HepG2 (cell line): ENCODE results near the gene ZNF316. TPM values are rescaled to one million over a fixed set of nuclear protein-coding genes. Genes with fewer than 3 reads are reported as not detected.

Experiments
- ATAC-seq: fragments of 200-7000 bp; cut with Tn5 transposase; 3 replicates; pipeline ENCODE4 v1.9.1; 2020; ENCODE audit warnings: mild to moderate bottlenecking, moderate library complexity
- BruUV-seq: library from RNA; stranded (reverse); fragments of 400-500 nt; replicated peaks from 2 replicates; lab custom pipeline; 2021; lab: Mats Ljungman, UMichigan
- CTCF ChIA-PET: fragments of 300-600 bp; formaldehyde crosslinking; extraction: SDS; loops from one replicate; lab custom pipeline; 2021; ENCODE audit warnings: low total read pairs, inconsistent platforms, low intra/inter-chr PET ratio; lab: Yijun Ruan, JAX
- POLR2A ChIA-PET: fragments of 350-600 bp; sonication (Branson Sonifier 250); formaldehyde crosslinking; loops from one replicate; lab custom pipeline; 2020; ENCODE audit warnings: antibody characterized with exemption, inconsistent platforms; lab: Yijun Ruan, JAX
- DNase-seq: peaks from one replicate; pipeline ENCODE4 v3.0.0-alpha.2; 2015; ENCODE audit warnings: low spot score
- FAIRE-seq: peaks from 3 replicates; lab custom pipeline; 2011; peaks lifted over from hg19 to GRCh38; lab: Jason Lieb, UNC
- H2AFZ ChIP-seq: one replicate; pipeline ENCODE4 v1.6.1; 2011; ENCODE audit warnings: low read length, inconsistent platforms
- H3K27ac ChIP-seq: fragments of 300-600 bp; 3 replicates; pipeline ENCODE4 v1.8.0; 2011; ENCODE audit warnings: mixed run types, mild to moderate bottlenecking, mixed read lengths, low read length, inconsistent platforms; ENCODE audit not compliant: insufficient read depth; ENCODE audit errors: extremely low read length
- H3K27me3 ChIP-seq, 2 experiments: fragments of 200-600 bp in 1 of 2; 2 replicates in 1 of 2; 3 replicates in 1 of 2; pipeline versions ENCODE4 v1.6.0 to v1.8.0; 2011; ENCODE audit warnings: low read length in 2 of 2, mild to moderate bottlenecking in 2 of 2, moderate library complexity in 2 of 2, inconsistent platforms in 1 of 2; ENCODE audit not compliant: insufficient read depth in 2 of 2, control insufficient read depth in 1 of 2
- H3K36me3 ChIP-seq, 2 experiments: fragments of 200-600 bp in 1 of 2; replicated peaks in 1 of 2; 2 replicates in 1 of 2; 3 replicates in 1 of 2; pipeline versions ENCODE4 v1.5.1 to v1.8.0; 2011; ENCODE audit warnings: low read length in 2 of 2, inconsistent platforms in 1 of 2; ENCODE audit not compliant: insufficient read depth in 2 of 2, control insufficient read depth in 1 of 2
- H3K4me1 ChIP-seq: 2 replicates; pipeline ENCODE4 v1.5.1; 2012; ENCODE audit warnings: low read length, inconsistent platforms; ENCODE audit not compliant: insufficient read depth
- H3K4me2 ChIP-seq: 2 replicates; pipeline ENCODE4 v1.6.0; 2011; ENCODE audit warnings: low read depth, low read length, inconsistent platforms
- H3K4me3 ChIP-seq, 3 experiments: fragments of 200-600 bp in 1 of 3; sonication (generic), shearing (Covaris generic) in 1 of 3; replicated peaks in 1 of 3; 2 replicates each; pipeline ENCODE4 v1.5.1; 2011 to 2016; ENCODE audit warnings: low read length in 3 of 3, inconsistent platforms in 2 of 3, low read depth in 2 of 3, mild to moderate bottlenecking in 2 of 3, control low read depth in 1 of 3, mixed read lengths in 1 of 3; ENCODE audit not compliant: insufficient read depth in 1 of 3
- H3K79me2 ChIP-seq: one replicate; pipeline ENCODE4 v1.6.1; 2011; ENCODE audit warnings: low read length, inconsistent platforms; ENCODE audit not compliant: insufficient read depth
- H3K9ac ChIP-seq: 2 replicates; pipeline ENCODE4 v1.6.0; 2011; ENCODE audit warnings: mild to moderate bottlenecking, low read depth, low read length, inconsistent platforms; ENCODE audit not compliant: insufficient read depth
- H3K9me3 ChIP-seq: 2 replicates; pipeline ENCODE4 v1.5.1; 2012; ENCODE audit warnings: mild to moderate bottlenecking, low read length
- H4K20me1 ChIP-seq: 2 replicates; pipeline ENCODE4 v1.6.0; 2011; ENCODE audit warnings: inconsistent platforms, mild to moderate bottlenecking, low read length, moderate library complexity; ENCODE audit not compliant: insufficient read depth
- NKX3-1 ChIP-seq: sonication (generic); formaldehyde crosslinking; IDR thresholded peaks from 2 replicates; pipeline ENCODE4 v1.5.0; 2020; ENCODE audit warnings: missing genetic modification reagents
- TARDBP ChIP-seq: sonication (generic); formaldehyde crosslinking; IDR thresholded peaks from 2 replicates; pipeline ENCODE4 v1.8.0; 2022; ENCODE audit warnings: mild to moderate bottlenecking, missing genetic modification reagents
- TBP ChIP-seq: sonication (generic); formaldehyde crosslinking; IDR thresholded peaks from 2 replicates; pipeline ENCODE4 v1.5.0; 2020; ENCODE audit warnings: missing genetic modification reagents
- ZBTB25 ChIP-seq: IDR thresholded peaks from 2 replicates; pipeline ENCODE4 v1.6.1; 2018; ENCODE audit warnings: missing genetic modification reagents
- ZNF780A ChIP-seq: sonication (generic); formaldehyde crosslinking; IDR thresholded peaks from 2 replicates; pipeline ENCODE4 v1.8.0; 2022; ENCODE audit warnings: mild to moderate bottlenecking, missing genetic modification reagents, moderate library complexity
- WGBS: methylation state at CpG from one replicate; pipeline ENCODE4 v1.1.6; 2017; ENCODE audit warnings: low lambda C conversion rate; 5-methylcytosine and 5-hydroxymethylcytosine counted together
- in situ Hi-C: cut with HindIII; loops from 2 replicates; pipeline ENCODE4 v1.10.0; 2017; ENCODE audit warnings: low pct_unique_long_range_greater_than_20kb; ENCODE audit not compliant: extremely low pct_ligation_motif_present
- intact Hi-C: fragments of 100-400 bp; cut with micrococcal nuclease; formaldehyde crosslinking; loops from one replicate; pipeline ENCODE4 v1.10.0; 2022; ENCODE audit not compliant: unreplicated experiment
- polyA plus RNA-seq, 8 experiments: library from polyadenylated mRNA; depleted of rRNA in 3 of 8; stranded (reverse) in 7 of 8; unstranded in 1 of 8; fragments of >200 nt; fragmentation: Illumina TruSeq in 4 of 8; extraction: Trizol in 4 of 8; gene quantifications; 2 replicates each; pipeline versions ENCODE4 v1.2.1 to v1.2.3, GENCODE V29; 2011 to 2016; ENCODE audit warnings: low read depth in 4 of 8, missing spikeins in 1 of 8, mixed read lengths in 1 of 8; ENCODE audit not compliant: insufficient read depth in 1 of 8
- total RNA-seq, 5 experiments: library from RNA; depleted of rRNA; stranded (reverse); fragments of >200 nt; fragmentation: Illumina TruSeq; extraction: Trizol; gene quantifications; 2 replicates each; pipeline ENCODE4 v1.2.3, GENCODE V29; 2016; ENCODE audit warnings: low read depth in 1 of 5
- TF ChIP-seq, protein P1 (sequence below): sonication (generic); formaldehyde crosslinking; conservative IDR thresholded peaks from 2 replicates; pipeline ENCODE4 v1.8.0; 2022; ENCODE audit warnings: mild to moderate bottlenecking, moderate library complexity, missing genetic modification reagents

ZNF316 gene
- total and polyA plus RNA-seq, 2 of the 13 experiments (the other 11 are each of a cell fraction or from before 2014, with no cell fraction given): 4.3 to 9.9 TPM

DNA sequence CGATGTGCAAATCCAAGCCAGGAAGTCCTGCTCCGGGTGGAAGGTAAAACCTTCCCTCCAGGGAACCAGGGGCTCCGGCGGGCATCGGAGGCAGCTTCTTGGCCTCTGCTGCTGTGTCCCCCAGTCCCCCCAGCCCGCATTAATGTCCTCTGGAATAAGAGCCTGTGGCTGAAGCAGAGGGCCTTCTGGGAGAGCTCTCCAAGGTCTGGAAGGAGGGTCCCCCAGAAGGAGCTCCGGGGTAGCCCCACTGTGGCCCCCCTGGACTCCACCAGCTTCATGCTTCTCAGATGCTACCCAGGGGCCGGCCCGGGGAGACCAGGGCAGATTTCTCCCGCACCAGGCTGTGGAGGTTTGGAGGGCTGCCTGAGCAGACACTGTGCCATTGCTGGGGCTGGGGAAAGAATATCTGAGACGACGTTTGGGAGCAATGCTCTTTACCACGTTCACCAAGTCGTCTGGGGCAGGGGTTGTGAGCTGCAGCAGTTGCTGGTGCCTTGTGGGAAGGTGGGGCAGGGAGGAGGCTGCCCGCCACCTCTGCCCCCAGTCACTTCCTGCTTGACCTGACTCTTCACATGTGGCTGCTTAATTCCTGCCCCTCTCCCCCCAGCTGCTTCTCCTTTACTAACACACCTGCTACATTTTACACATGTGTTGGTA lies 13.4 kb upstream of the ZNF316 start:
- ATAC-seq (no peak), FAIRE-seq (no peak), DNase-seq (no peak)
- no peaks in the 10 kb centered on the region for H4K20me1 ChIP-seq
- H3K36me3 ChIP-seq: peaks cover 3 to 8% of the 10 kb centered on the region in 2 experiments; a peak in 4 of 5 replicates
- TF ChIP-seq, protein P1, sequence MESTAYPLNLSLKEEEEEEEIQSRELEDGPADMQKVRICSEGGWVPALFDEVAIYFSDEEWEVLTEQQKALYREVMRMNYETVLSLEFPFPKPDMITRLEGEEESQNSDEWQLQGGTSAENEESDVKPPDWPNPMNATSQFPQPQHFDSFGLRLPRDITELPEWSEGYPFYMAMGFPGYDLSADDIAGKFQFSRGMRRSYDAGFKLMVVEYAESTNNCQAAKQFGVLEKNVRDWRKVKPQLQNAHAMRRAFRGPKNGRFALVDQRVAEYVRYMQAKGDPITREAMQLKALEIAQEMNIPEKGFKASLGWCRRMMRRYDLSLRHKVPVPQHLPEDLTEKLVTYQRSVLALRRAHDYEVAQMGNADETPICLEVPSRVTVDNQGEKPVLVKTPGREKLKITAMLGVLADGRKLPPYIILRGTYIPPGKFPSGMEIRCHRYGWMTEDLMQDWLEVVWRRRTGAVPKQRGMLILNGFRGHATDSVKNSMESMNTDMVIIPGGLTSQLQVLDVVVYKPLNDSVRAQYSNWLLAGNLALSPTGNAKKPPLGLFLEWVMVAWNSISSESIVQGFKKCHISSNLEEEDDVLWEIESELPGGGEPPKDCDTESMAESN: no peak
- TF ChIP-seq NKX3-1 (CRISPR knock-in tag) (no peak), ZNF780A (no peak), TARDBP (CRISPR knock-in tag) (no peak), TBP (CRISPR knock-in tag) (no peak), ZBTB25 (CRISPR knock-in tag) (no peak)
- H3K4me3 ChIP-seq: no peak overlapping the region
- CTCF ChIA-PET: no interaction called here
- intact Hi-C loops: no loop called here
- H3K79me2 ChIP-seq: no peaks in the 10 kb centered on the region
- no peaks in the 10 kb centered on the region for H3K27me3 ChIP-seq
- H3K9me3 ChIP-seq: no peaks in the 10 kb centered on the region
- H3K4me1 ChIP-seq: no peaks in the 10 kb centered on the region
- no peak overlapping the region for H3K27ac ChIP-seq
- POLR2A ChIA-PET: no interaction called here
- TSS peak; percentile 40 for BruUV-seq
- in situ Hi-C loops: no loop called here
- no peak overlapping the region for H2AFZ ChIP-seq
- no peak overlapping the region for H3K9ac ChIP-seq
- WGBS: 83% methylated on average over 5 of the region's 15 CpGs
- no peak overlapping the region for H3K4me2 ChIP-seq
